ENCODE data around the gene ID1. TPM values are rescaled to one million over a fixed set of nuclear protein-coding genes. Genes with fewer than 3 reads are reported as not detected.

ID1 gene
- total and polyA plus RNA-seq, 2 of the 13 experiments (the other 11 are each of a cell fraction or from before 2014, with no cell fraction given): 320 to 419 TPM

- TF ChIP-seq E2F2 (CRISPR knock-in tag; IDR thresholded peaks at IDR 0.05; ENCODE audit: borderline replicate concordance) (peak; percentile 91; the same call in 1 of the 2 replicates), HOXA3 (CRISPR knock-in tag; IDR thresholded peaks at IDR 0.05) (peak; percentile 95), ZNF577 (CRISPR knock-in tag; IDR thresholded peaks at IDR 0.05; ENCODE audit: borderline replicate concordance, low read depth) (0 out of 2 replicates have a peak, but pooled peaks have one; percentile 86), ZNF883 (CRISPR knock-in tag; IDR thresholded peaks at IDR 0.05; ENCODE audit: not compliant biosample characterization) (peak; percentile 97), BCLAF1 (IDR thresholded peaks at IDR 0.05) (no peak), GRHL1 (CRISPR knock-in tag; conservative IDR thresholded peaks at IDR 0.05) (no peak), ZNF691 (CRISPR knock-in tag; IDR thresholded peaks at IDR 0.05; ENCODE audit: borderline replicate concordance, low read depth) (peak; percentile 35; the same call in 1 of the 2 replicates), CSRNP1 (CRISPR knock-in tag; IDR thresholded peaks at IDR 0.05) (peak; percentile 96), KAT2B (IDR thresholded peaks at IDR 0.05; ENCODE audit: borderline replicate concordance, low read depth, low read length) (no peak), ZSCAN20 (CRISPR knock-in tag; IDR thresholded peaks at IDR 0.05; ENCODE audit: borderline replicate concordance) (peak; percentile 96; the same call in 1 of the 2 replicates), ZNF784 (CRISPR knock-in tag; IDR thresholded peaks at IDR 0.05; ENCODE audit: borderline replicate concordance) (peak; percentile 94), NCOA5 (CRISPR knock-in tag; IDR thresholded peaks at IDR 0.05) (peak; percentile 97), SAFB2 (CRISPR knock-in tag; IDR thresholded peaks at IDR 0.05; ENCODE audit: borderline replicate concordance, low read depth) (peak; percentile 94; the same call in 1 of the 2 replicates), PHF21A (CRISPR knock-in tag; IDR thresholded peaks at IDR 0.05) (peak; percentile 94), MXD1 (CRISPR knock-in tag; IDR thresholded peaks at IDR 0.05) (peak; percentile 45), ZNF296 (CRISPR knock-in tag; conservative IDR thresholded peaks at IDR 0.05) (no peak; the same call in 1 of the 2 replicates), MTA3 (CRISPR knock-in tag; IDR thresholded peaks at IDR 0.05) (no peak)
Observed at GRCh38 chr20:31572701-31573554, 32.2 kb upstream of the ID1 start (continued).

All from HepG2 (cell line).